Parathyroid adenoma (tissue), 2 donors: ENCODE results near the gene GDF10.
A peak's percentile ranks its signal among the peaks of the same experiment; 100 is the strongest.

ENCODE experiments used
- H2AFZ ChIP-seq: fragments of 300-600 bp; sonication (generic); one replicate; pipeline ENCODE4 v1.7.0; 2017; ENCODE audit warnings: antibody characterized with exemption, mild to moderate bottlenecking
- H3K27ac ChIP-seq: fragments of 300-600 bp; sonication (generic); one replicate; pipeline ENCODE4 v1.7.0; 2017
- H3K27me3 ChIP-seq: fragments of 300-600 bp; sonication (generic); one replicate; pipeline ENCODE4 v1.7.0; 2017; ENCODE audit warnings: low read length; ENCODE audit not compliant: control insufficient read depth, insufficient read depth
- H3K36me3 ChIP-seq: fragments of 300-600 bp; sonication (generic); one replicate; pipeline ENCODE4 v1.7.0; 2017; ENCODE audit warnings: low read length; ENCODE audit not compliant: control insufficient read depth, insufficient read depth
- H3K4me1 ChIP-seq: fragments of 300-600 bp; sonication (generic); one replicate; pipeline ENCODE4 v1.7.0; 2017; ENCODE audit warnings: control low read depth
- H3K4me2 ChIP-seq: fragments of 300-600 bp; sonication (generic); one replicate; pipeline ENCODE4 v1.7.0; 2017; ENCODE audit warnings: low read length
- H3K4me3 ChIP-seq: fragments of 300-600 bp; sonication (generic); one replicate; pipeline ENCODE4 v1.7.0; 2017; ENCODE audit warnings: low read depth, low read length
- H3K79me2 ChIP-seq: fragments of 300-600 bp; sonication (generic); one replicate; pipeline ENCODE4 v1.7.0; 2017; ENCODE audit warnings: control low read depth
- H3K9ac ChIP-seq: fragments of 300-600 bp; sonication (generic); one replicate; pipeline ENCODE4 v1.7.0; 2017; ENCODE audit warnings: mild to moderate bottlenecking
- H3K9me3 ChIP-seq: fragments of 300-600 bp; sonication (generic); one replicate; pipeline ENCODE4 v1.7.0; 2017; ENCODE audit warnings: low read length; ENCODE audit not compliant: control insufficient read depth
- TF ChIP-seq, protein P1 (sequence below): fragments of 300-600 bp; sonication (generic); IDR thresholded peaks from one replicate; pipeline ENCODE4 v1.7.0; 2017; ENCODE audit warnings: antibody characterized with exemption, mild to moderate bottlenecking
- donor health status: primary hyperparathyroidism.

Gene GDF10

DNA sequence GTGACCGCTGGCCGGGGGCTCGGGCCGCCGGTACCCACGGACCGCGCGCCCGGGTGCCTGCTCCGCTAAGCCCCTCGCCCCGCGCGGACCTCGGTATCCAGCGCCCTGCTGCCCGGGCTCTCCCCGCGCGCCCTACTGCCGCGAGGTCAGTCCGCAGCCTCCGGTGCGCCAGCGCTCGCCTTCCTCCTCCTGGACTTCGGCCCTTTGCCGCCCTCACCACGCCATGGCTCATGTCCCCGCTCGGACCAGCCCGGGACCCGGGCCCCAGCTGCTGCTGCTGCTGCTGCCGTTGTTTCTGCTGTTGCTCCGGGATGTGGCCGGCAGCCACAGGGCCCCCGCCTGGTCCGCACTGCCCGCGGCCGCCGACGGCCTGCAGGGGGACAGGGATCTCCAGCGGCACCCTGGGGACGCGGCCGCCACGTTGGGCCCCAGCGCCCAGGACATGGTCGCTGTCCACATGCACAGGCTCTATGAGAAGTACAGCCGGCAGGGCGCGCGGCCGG, 483 bp downstream of the GDF10 start:
- H2AFZ ChIP-seq: no peak overlapping the region
- no peaks in the 10 kb centered on the region for H3K9me3 ChIP-seq
- H3K4me1 ChIP-seq: no peaks in the 10 kb centered on the region
- no peaks in the 10 kb centered on the region for H3K27me3 ChIP-seq
- H3K36me3 ChIP-seq: no peaks in the 10 kb centered on the region
- peak overlapping the region; percentile 30 for H3K4me2 ChIP-seq
- TF ChIP-seq, protein P1, sequence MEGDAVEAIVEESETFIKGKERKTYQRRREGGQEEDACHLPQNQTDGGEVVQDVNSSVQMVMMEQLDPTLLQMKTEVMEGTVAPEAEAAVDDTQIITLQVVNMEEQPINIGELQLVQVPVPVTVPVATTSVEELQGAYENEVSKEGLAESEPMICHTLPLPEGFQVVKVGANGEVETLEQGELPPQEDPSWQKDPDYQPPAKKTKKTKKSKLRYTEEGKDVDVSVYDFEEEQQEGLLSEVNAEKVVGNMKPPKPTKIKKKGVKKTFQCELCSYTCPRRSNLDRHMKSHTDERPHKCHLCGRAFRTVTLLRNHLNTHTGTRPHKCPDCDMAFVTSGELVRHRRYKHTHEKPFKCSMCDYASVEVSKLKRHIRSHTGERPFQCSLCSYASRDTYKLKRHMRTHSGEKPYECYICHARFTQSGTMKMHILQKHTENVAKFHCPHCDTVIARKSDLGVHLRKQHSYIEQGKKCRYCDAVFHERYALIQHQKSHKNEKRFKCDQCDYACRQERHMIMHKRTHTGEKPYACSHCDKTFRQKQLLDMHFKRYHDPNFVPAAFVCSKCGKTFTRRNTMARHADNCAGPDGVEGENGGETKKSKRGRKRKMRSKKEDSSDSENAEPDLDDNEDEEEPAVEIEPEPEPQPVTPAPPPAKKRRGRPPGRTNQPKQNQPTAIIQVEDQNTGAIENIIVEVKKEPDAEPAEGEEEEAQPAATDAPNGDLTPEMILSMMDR: no peak
- H3K27ac ChIP-seq: no peak overlapping the region
- H3K4me3 ChIP-seq: no peak overlapping the region
- no peak overlapping the region for H3K9ac ChIP-seq
- no peaks in the 10 kb centered on the region for H3K79me2 ChIP-seq

DNA sequence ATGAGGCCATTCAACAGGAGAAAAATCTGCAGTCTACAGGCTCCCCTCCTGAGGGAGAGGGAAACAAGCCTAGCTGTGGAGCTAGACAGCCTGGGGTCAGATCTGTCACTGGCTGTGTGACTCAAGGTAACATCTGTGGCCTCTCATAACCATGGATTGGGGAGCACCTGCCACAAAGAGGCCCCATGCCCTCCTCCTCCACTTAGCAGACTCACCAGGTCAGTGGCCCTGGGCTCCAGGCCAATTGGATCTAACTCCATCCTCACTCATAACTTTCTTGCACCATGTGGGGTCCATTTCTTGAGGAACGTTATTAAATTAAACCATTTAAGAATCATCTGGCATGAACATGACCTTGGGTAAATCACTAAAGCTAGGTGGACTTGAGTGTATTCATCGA, 1.8 kb downstream of the GDF10 start:
- Histone ChIP-seq H3K9ac (no peak overlapping the region), H3K79me2 (no peaks in the 10 kb centered on the region), H2AFZ (no peak overlapping the region), H3K27ac (no peak overlapping the region), H3K4me3 (no peak overlapping the region), H3K9me3 (no peaks in the 10 kb centered on the region), H3K36me3 (no peaks in the 10 kb centered on the region), H3K27me3 (no peaks in the 10 kb centered on the region), H3K4me2 (no peak overlapping the region), H3K4me1 (no peaks in the 10 kb centered on the region)
- TF ChIP-seq, protein P1: no peak

DNA sequence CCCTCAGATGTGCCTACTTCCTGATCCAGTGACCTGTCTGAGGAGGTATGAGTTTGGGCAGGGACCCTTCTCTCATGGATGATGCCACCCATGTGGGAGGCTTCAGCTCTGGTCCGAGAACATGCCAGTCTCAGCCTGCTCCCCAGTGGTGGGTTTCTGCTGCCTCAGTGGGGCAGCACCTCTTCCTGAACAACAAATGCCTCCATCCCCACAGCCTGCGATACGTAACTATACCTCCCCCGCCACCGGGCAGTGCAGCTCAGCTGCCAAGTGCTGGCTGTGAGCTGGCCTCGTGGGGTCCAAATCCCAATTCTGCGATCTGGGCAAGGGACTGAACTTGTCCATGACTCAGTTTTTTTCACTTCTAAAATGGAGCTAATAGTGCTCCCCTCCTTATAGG, 3.1 kb downstream of the GDF10 start:
- Histone ChIP-seq H3K4me1 (no peaks in the 10 kb centered on the region), H3K9me3 (no peaks in the 10 kb centered on the region), H3K4me3 (no peak overlapping the region), H3K79me2 (no peaks in the 10 kb centered on the region), H3K36me3 (no peaks in the 10 kb centered on the region), H3K4me2 (no peak overlapping the region), H3K27me3 (no peaks in the 10 kb centered on the region), H3K27ac (no peak overlapping the region), H2AFZ (no peak overlapping the region), H3K9ac (no peak overlapping the region)
- TF ChIP-seq, protein P1: no peak

DNA sequence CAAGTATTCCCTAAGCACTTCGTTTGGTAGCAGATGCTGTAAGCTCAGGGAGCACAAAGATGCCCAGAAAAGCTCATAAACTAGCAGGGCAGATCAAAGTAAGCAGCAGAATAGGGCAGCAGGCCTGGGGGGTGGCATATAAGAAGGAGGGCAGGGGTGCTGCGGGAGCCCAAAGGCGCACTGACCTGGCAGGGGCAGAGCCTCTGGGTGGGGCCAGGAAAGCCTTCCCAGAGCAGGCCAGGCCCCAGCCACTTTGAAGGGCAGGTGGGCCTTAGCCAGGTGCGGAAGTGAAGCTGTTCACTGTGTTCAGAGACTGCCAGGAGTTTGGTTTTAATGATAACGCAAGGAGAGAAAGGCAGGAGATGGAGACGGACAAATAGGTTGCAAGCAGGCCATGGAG, 3.9 kb downstream of the GDF10 start:
- Histone ChIP-seq H3K9me3 (no peaks in the 10 kb centered on the region), H3K27me3 (no peaks in the 10 kb centered on the region), H3K36me3 (no peaks in the 10 kb centered on the region), H3K79me2 (no peaks in the 10 kb centered on the region), H2AFZ (no peak overlapping the region), H3K4me3 (no peak overlapping the region), H3K27ac (no peak overlapping the region), H3K9ac (no peak overlapping the region), H3K4me1 (no peaks in the 10 kb centered on the region), H3K4me2 (no peak overlapping the region)
- TF ChIP-seq, protein P1: no peak

DNA sequence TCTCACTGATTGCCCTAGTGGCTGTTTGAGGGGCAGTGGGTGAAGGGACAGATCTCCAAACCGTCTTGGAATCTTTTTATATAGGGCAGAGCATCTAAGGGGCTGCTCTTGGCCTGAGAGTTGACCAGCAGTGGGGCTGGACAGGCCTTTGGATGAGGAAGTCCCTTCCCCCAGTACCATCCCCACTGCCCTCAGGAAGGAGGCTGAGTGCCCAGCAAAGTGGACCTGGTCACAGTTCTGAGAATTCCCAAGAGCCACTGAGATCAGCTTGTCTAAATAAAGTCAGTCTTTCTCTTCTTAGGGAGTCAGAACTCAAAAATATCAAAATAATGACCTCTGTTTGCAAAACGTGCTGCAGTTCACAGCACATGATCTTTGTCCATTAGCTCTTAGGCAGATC, 5.6 kb downstream of the GDF10 start:
- Histone ChIP-seq H3K9me3 (no peaks in the 10 kb centered on the region), H3K4me3 (no peak overlapping the region), H3K27ac (no peak overlapping the region), H3K4me2 (no peak overlapping the region), H3K79me2 (no peaks in the 10 kb centered on the region), H3K9ac (no peak overlapping the region), H2AFZ (no peak overlapping the region), H3K36me3 (no peaks in the 10 kb centered on the region), H3K27me3 (no peaks in the 10 kb centered on the region), H3K4me1 (no peaks in the 10 kb centered on the region)
- TF ChIP-seq, protein P1: no peak
